DND-41 (cell line): ENCODE data around the gene CEBPE.

ENCODE experiments used
- ATAC-seq: fragments of 200-7000 bp; cut with Tn5 transposase; 3 replicates; pipeline ENCODE4 v1.9.1; 2021; ENCODE audit warnings: low read depth; ENCODE audit not compliant: insufficient read depth
- DNase-seq: peaks from one replicate; pipeline ENCODE4 v3.0.0-alpha.2; 2020
- H2AFZ ChIP-seq: 2 replicates; pipeline ENCODE4 v1.6.0; 2012; ENCODE audit warnings: low read depth, low read length
- H3K27ac ChIP-seq: 2 replicates; pipeline ENCODE4 v1.5.1; 2012; ENCODE audit warnings: low read length, inconsistent platforms
- H3K27me3 ChIP-seq: fragments of 200-600 bp; sonication (generic); 2 replicates; pipeline ENCODE4 v1.6.0; 2012; ENCODE audit warnings: low read length, mild to moderate bottlenecking, inconsistent platforms; ENCODE audit not compliant: insufficient read depth, poor library complexity
- H3K36me3 ChIP-seq: 2 replicates; pipeline ENCODE4 v1.5.1; 2012; ENCODE audit warnings: low read length, inconsistent platforms; ENCODE audit not compliant: insufficient read depth
- H3K4me1 ChIP-seq: 2 replicates; pipeline ENCODE4 v1.5.1; 2012; ENCODE audit warnings: mild to moderate bottlenecking, low read length; ENCODE audit not compliant: insufficient read depth
- H3K4me2 ChIP-seq: 2 replicates; pipeline ENCODE4 v1.6.0; 2012; ENCODE audit warnings: mild to moderate bottlenecking, moderate library complexity, low read length, inconsistent platforms; ENCODE audit not compliant: insufficient read depth
- H3K4me3 ChIP-seq, 2 experiments: fragments of 200-600 bp in 1 of 2; shearing (Covaris generic) in 1 of 2; 2 replicates each; pipeline ENCODE4 v1.5.1; 2012 to 2016; ENCODE audit warnings: inconsistent platforms in 2 of 2, low read length in 2 of 2, mild to moderate bottlenecking in 2 of 2, low read depth in 1 of 2, moderate library complexity in 1 of 2
- H3K79me2 ChIP-seq: 2 replicates; pipeline ENCODE4 v1.6.0; 2012; ENCODE audit warnings: low read length, inconsistent platforms; ENCODE audit not compliant: insufficient read depth
- H3K9ac ChIP-seq: 2 replicates; pipeline ENCODE4 v1.6.0; 2012; ENCODE audit warnings: low read depth, mild to moderate bottlenecking, inconsistent platforms, low read length, moderate library complexity
- H3K9me3 ChIP-seq: 2 replicates; pipeline ENCODE4 v1.5.1; 2012; ENCODE audit warnings: low read length, moderate library complexity, mild to moderate bottlenecking, inconsistent platforms; ENCODE audit not compliant: insufficient read depth, severe bottlenecking
- H4K20me1 ChIP-seq: 2 replicates; pipeline ENCODE4 v1.6.0; 2012; ENCODE audit warnings: low read length; ENCODE audit not compliant: insufficient read depth
- EZH2 ChIP-seq: IDR thresholded peaks from 3 replicates; pipeline ENCODE4 v1.6.1; 2012; ENCODE audit warnings: borderline replicate concordance, low read depth, mild to moderate bottlenecking, moderate library complexity, low read length, inconsistent platforms; ENCODE audit not compliant: severe bottlenecking
- TF ChIP-seq, protein P1 (sequence below): IDR thresholded peaks from 2 replicates; pipeline ENCODE4 v1.5.1; 2012; ENCODE audit warnings: borderline replicate concordance, low read length, moderate library complexity, mild to moderate bottlenecking; ENCODE audit not compliant: poor library complexity, severe bottlenecking; ENCODE audit errors: extremely low read depth

The CEBPE gene

GRCh38 chr14:23137192-23137812 lies 18.2 kb upstream of the CEBPE start:
- peaks cover 2% of the 10 kb centered on the region; the same call in 1 of the 2 replicates for H4K20me1 ChIP-seq
- H3K79me2 ChIP-seq = no peaks in the 10 kb centered on the region
- no peak overlapping the region for H3K27ac ChIP-seq
- H3K9me3 ChIP-seq = no peaks in the 10 kb centered on the region
- H2AFZ ChIP-seq = no peak overlapping the region
- H3K4me3 ChIP-seq = no peak overlapping the region
- ATAC-seq = no peak
- no peak overlapping the region for H3K4me2 ChIP-seq
- TF ChIP-seq EZH2 = no peak
- TF ChIP-seq, protein P1, sequence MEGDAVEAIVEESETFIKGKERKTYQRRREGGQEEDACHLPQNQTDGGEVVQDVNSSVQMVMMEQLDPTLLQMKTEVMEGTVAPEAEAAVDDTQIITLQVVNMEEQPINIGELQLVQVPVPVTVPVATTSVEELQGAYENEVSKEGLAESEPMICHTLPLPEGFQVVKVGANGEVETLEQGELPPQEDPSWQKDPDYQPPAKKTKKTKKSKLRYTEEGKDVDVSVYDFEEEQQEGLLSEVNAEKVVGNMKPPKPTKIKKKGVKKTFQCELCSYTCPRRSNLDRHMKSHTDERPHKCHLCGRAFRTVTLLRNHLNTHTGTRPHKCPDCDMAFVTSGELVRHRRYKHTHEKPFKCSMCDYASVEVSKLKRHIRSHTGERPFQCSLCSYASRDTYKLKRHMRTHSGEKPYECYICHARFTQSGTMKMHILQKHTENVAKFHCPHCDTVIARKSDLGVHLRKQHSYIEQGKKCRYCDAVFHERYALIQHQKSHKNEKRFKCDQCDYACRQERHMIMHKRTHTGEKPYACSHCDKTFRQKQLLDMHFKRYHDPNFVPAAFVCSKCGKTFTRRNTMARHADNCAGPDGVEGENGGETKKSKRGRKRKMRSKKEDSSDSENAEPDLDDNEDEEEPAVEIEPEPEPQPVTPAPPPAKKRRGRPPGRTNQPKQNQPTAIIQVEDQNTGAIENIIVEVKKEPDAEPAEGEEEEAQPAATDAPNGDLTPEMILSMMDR = no peak
- peaks cover 41% of the 10 kb centered on the region for H3K27me3 ChIP-seq
- no peak overlapping the region for H3K9ac ChIP-seq
- H3K4me1 ChIP-seq = no peaks in the 10 kb centered on the region
- H3K36me3 ChIP-seq = no peaks in the 10 kb centered on the region
- no peak for DNase-seq

GRCh38 chr14:23136566-23137133 lies 17.6 kb upstream of the CEBPE start:
- DNase-seq (no peak), ATAC-seq (no peak)
- Histone ChIP-seq H3K79me2 (no peaks in the 10 kb centered on the region), H2AFZ (no peak overlapping the region), H3K36me3 (no peaks in the 10 kb centered on the region), H3K9me3 (no peaks in the 10 kb centered on the region), H4K20me1 (peaks cover 2% of the 10 kb centered on the region; the same call in 1 of the 2 replicates), H3K4me2 (no peak overlapping the region), H3K9ac (no peak overlapping the region), H3K4me3 (no peak overlapping the region), H3K27me3 (peaks cover 37% of the 10 kb centered on the region), H3K4me1 (no peaks in the 10 kb centered on the region), H3K27ac (no peak overlapping the region)
- no peak for TF ChIP-seq EZH2
- TF ChIP-seq, protein P1 = no peak

DNA sequence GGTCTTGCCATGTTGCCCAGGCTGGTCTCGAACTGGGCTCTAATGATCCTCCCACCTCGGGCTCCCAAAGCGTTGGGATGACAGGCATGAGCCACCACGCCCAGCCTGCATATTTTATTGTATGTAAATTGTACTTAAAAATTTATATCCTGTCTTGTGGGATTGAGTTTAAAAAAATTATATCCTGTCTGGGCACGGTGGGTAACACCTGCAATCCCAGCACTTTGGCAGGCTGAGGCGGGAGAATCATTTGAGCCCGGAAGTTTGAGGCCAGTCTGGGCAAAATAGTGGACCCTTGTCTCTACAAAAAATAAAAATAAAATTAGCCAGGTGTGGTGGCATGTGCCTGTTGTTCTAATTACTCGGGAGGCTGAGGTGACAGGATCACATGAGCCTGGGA lies 13.9 kb upstream of the CEBPE start:
- TF ChIP-seq EZH2 = no peak
- TF ChIP-seq, protein P1 = no peak
- H3K9ac ChIP-seq = no peak overlapping the region
- no peaks in the 10 kb centered on the region for H3K4me1 ChIP-seq
- no peak overlapping the region for H2AFZ ChIP-seq
- H4K20me1 ChIP-seq = no peaks in the 10 kb centered on the region
- no peak overlapping the region for H3K4me2 ChIP-seq
- H3K79me2 ChIP-seq = no peaks in the 10 kb centered on the region
- no peak overlapping the region for H3K27ac ChIP-seq
- H3K27me3 ChIP-seq = peaks cover 32% of the 10 kb centered on the region
- peak; percentile 10 for DNase-seq
- H3K4me3 ChIP-seq = no peak overlapping the region
- peak; percentile 31; the same call in 1 of the 3 replicates for ATAC-seq
- no peaks in the 10 kb centered on the region for H3K9me3 ChIP-seq
- no peaks in the 10 kb centered on the region for H3K36me3 ChIP-seq
